ENCODE results near the gene MAN1A1. TPM values are rescaled to one million over a fixed set of nuclear protein-coding genes. Genes with fewer than 3 reads are reported as not detected.
"Not testable (repeated sequence)": the region's sequence is repeated elsewhere in the genome, so short reads cannot be mapped to it uniquely, and the experiment has no call there.

Gene MAN1A1
- total RNA-seq, 1 donor from 2014 or later = 45.9 TPM

DNA sequence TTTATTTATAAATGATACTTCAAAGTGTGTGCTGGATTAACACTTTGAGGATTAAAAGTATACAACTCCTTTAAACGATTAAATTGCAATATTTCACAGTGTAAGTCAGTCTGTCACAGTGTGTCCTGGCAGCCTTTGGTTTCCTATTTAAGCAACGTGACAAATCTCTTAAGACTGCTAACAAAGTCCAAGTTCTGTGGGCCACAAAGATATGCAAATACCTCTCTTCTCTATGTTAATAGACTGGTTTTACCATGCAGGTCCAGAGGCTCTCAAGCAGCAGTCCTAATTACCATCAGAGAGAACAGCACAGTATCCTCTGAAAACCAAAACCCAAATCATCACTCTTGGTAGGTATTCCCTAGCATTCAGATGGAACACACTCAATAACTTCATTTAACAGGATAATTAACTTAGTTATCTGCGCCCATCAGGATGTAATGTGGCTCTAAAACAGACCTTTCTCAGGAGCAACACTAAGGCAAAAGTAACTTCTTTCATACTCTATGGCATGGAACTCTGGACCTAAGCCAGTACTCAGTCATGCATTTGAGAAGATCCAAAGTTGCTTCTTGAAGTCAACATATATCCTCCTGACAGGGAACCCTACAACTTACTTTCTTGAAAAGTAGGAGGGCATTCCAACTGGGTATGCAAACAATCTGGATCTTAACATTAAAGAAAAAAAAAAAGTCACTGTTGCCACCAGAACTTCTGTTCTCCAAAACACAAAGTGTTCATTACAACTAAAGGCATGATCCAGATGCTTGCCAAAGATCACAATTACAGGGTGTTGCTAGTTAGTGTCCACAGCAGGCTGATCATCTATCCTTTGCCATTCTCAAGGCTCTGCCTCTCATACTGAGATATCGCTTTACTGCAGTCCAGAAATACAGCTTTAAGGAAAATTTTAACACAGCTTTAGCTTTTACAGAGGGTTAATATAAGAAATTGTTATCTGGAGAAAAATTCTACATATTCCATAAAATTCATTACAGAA is 53.2 kb downstream of the MAN1A1 start:
- Histone ChIP-seq H3K27me3 (ENCODE audit: control insufficient read depth in 3 of 3, insufficient read depth in 3 of 3, low read length in 3 of 3) (no peaks in the 10 kb centered on the region), H3K9ac (ENCODE audit: low read depth in 1 of 3, low read length in 3 of 3) (no peak overlapping the region), H3K9me3 (ENCODE audit: control insufficient read depth in 3 of 3, low read length in 3 of 3) (no peaks in the 10 kb centered on the region), H3K4me1 (ENCODE audit: control insufficient read depth in 3 of 3, insufficient read depth in 3 of 3, low read length in 3 of 3) (peaks cover 0 to 2% (median 0%) of the 10 kb centered on the region in 3 donors), H3K36me3 (ENCODE audit: control insufficient read depth in 3 of 3, insufficient read depth in 3 of 3, low read length in 3 of 3) (no peaks in the 10 kb centered on the region), H3K4me3 (ENCODE audit: low read length in 3 of 3) (no peak overlapping the region), H3K27ac (ENCODE audit: low read depth, low read length) (no peak overlapping the region)

DNA sequence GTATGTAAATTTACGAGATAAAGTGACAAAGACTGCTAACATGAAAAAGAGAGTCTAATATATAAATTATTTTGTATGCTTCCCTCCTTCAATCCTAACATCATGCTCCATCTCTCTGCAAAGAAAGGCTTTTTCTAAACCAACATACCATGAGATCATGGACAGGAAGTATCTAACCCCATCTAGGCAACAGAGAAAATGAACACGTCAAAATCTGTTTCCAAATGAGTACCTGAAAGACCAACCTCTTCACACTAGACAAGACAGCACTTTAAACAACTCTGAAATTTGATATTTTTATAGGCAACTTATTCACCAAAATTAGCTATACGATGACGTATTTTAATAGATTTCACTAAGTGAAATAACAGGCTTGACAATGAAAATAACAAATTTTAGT is 54.6 kb downstream of the MAN1A1 start:
- H3K4me3 ChIP-seq (ENCODE audit: low read length in 3 of 3) = no peak overlapping the region
- H3K4me1 ChIP-seq (ENCODE audit: control insufficient read depth in 3 of 3, insufficient read depth in 3 of 3, low read length in 3 of 3) = peaks cover 0 to 2% (median 0%) of the 10 kb centered on the region in 3 donors
- H3K36me3 ChIP-seq (ENCODE audit: control insufficient read depth in 3 of 3, insufficient read depth in 3 of 3, low read length in 3 of 3) = no peaks in the 10 kb centered on the region
- no peak overlapping the region for H3K9ac ChIP-seq (ENCODE audit: low read depth in 1 of 3, low read length in 3 of 3)
- H3K27ac ChIP-seq (ENCODE audit: low read depth, low read length) = no peak overlapping the region
- no peaks in the 10 kb centered on the region for H3K9me3 ChIP-seq (ENCODE audit: control insufficient read depth in 3 of 3, low read length in 3 of 3)
- no peaks in the 10 kb centered on the region for H3K27me3 ChIP-seq (ENCODE audit: control insufficient read depth in 3 of 3, insufficient read depth in 3 of 3, low read length in 3 of 3)

DNA sequence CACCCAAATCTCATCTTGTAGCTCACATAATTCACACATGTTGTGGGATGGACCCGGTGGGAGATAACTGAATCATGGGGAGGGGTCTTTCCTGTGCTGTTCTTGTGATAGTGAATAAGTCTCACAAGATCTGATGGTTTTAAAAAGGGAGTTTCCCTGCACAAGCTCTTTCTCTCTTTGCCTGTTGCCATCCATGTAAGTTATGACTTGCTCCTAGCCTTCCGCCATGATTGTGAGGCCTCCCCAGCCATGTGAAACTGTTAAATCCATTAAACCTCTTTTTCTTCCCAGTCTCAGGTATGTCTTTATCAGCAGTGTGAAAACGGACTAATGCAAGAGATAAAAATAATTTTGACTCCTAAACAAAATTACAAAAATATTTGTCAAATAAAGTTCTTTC is 58.5 kb downstream of the MAN1A1 start:
- not testable (repeated sequence) for H3K27ac ChIP-seq (ENCODE audit: low read depth, low read length); H3K4me1 ChIP-seq (ENCODE audit: control insufficient read depth in 3 of 3, insufficient read depth in 3 of 3, low read length in 3 of 3); H3K9me3 ChIP-seq (ENCODE audit: control insufficient read depth in 3 of 3, low read length in 3 of 3); H3K27me3 ChIP-seq (ENCODE audit: control insufficient read depth in 3 of 3, insufficient read depth in 3 of 3, low read length in 3 of 3); H3K4me3 ChIP-seq (ENCODE audit: low read length in 3 of 3); H3K9ac ChIP-seq (ENCODE audit: low read depth in 1 of 3, low read length in 3 of 3); H3K36me3 ChIP-seq (ENCODE audit: control insufficient read depth in 3 of 3, insufficient read depth in 3 of 3, low read length in 3 of 3)

DNA sequence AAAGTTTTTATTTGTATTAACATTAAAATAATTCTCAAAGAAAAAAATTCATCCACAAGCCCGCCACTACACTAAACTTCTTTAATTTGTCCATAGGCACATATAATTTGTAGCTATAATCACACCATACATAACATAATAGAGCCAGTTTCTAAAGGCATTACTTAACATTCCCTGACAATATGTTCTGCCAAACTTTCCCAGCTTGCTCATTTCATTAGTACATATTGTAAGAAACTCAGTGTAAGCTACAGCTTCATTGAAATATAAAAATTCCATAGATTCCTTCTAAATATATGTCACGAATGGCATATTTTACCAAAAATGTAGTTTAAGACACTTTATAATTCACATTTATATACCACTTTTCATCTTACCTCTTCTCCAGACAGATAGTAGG is 59.3 kb downstream of the MAN1A1 start:
- H3K4me3 ChIP-seq (ENCODE audit: low read length in 3 of 3) = no peak overlapping the region

DNA sequence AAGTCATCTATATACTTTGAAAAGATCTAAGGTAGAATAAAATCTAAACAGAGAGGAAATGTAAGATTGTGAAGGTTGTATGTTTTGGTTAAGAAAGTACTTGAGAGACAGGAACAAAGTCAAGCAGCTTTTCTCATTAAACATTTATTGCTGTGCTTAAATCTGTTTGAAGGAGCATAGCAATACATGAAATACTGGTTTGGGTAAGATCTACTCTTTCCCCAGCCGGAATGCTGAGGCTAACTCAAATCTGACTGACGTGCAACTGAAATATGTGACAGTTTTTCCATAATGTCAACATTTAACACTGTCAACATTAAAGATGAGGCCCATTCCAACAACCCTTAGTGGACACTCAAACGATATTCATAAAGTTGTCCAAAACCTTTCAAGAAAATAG is 59.9 kb downstream of the MAN1A1 start:
- H3K36me3 ChIP-seq (ENCODE audit: control insufficient read depth in 3 of 3, insufficient read depth in 3 of 3, low read length in 3 of 3) = no peaks in the 10 kb centered on the region
- no peak overlapping the region for H3K27ac ChIP-seq (ENCODE audit: low read depth, low read length)
- H3K4me3 ChIP-seq (ENCODE audit: low read length in 3 of 3) = no peak overlapping the region
- no peak overlapping the region for H3K9ac ChIP-seq (ENCODE audit: low read depth in 1 of 3, low read length in 3 of 3)
- H3K9me3 ChIP-seq (ENCODE audit: control insufficient read depth in 3 of 3, low read length in 3 of 3) = no peaks in the 10 kb centered on the region
- no peaks in the 10 kb centered on the region for H3K27me3 ChIP-seq (ENCODE audit: control insufficient read depth in 3 of 3, insufficient read depth in 3 of 3, low read length in 3 of 3)
- no peaks in the 10 kb centered on the region for H3K4me1 ChIP-seq (ENCODE audit: control insufficient read depth in 3 of 3, insufficient read depth in 3 of 3, low read length in 3 of 3)

More for the DNA sequence above, 59.3 kb downstream of the MAN1A1 start:
- Histone ChIP-seq H3K9me3 (ENCODE audit: control insufficient read depth in 3 of 3, low read length in 3 of 3) (no peaks in the 10 kb centered on the region), H3K4me1 (ENCODE audit: control insufficient read depth in 3 of 3, insufficient read depth in 3 of 3, low read length in 3 of 3) (no peaks in the 10 kb centered on the region), H3K27ac (ENCODE audit: low read depth, low read length) (no peak overlapping the region), H3K27me3 (ENCODE audit: control insufficient read depth in 3 of 3, insufficient read depth in 3 of 3, low read length in 3 of 3) (no peaks in the 10 kb centered on the region), H3K36me3 (ENCODE audit: control insufficient read depth in 3 of 3, insufficient read depth in 3 of 3, low read length in 3 of 3) (no peaks in the 10 kb centered on the region), H3K9ac (ENCODE audit: low read depth in 1 of 3, low read length in 3 of 3) (no peak overlapping the region)

DNA sequence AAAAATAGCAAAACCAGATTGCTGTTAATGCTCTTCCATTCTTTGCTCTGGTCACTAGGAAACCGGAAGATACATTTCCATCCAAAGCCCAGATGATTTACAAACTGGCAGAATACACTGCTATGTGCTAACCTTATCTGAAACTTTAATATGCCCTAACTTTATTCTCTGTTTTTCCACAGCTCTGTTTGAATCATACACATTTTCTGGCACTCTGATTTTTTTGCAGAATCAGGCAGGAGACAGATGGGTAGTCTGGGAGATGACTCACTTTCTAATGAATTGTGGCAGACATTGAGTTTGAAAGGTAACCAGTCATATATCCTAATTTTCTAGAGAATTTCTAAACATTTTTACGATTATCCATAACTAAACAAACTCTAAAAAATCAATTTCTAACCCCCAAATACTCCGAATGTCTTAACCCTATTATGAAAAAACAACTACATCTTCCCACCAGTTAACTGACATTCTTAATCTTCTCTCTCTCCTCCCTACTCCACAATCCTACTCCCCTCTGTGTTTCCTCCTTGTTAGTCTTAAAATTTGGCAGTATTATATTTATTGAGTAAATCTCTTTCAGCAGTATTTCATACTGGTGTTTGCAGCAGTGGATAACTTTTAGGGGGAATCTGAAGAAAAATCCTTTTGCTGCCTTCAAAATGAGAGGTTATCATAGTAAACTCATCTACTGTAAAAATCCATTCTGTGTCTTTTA is 63.5 kb downstream of the MAN1A1 start:
- Histone ChIP-seq H3K4me1 (ENCODE audit: control insufficient read depth in 3 of 3, insufficient read depth in 3 of 3, low read length in 3 of 3) (no peaks in the 10 kb centered on the region), H3K27ac (ENCODE audit: low read depth, low read length) (no peak overlapping the region), H3K27me3 (ENCODE audit: control insufficient read depth in 3 of 3, insufficient read depth in 3 of 3, low read length in 3 of 3) (no peaks in the 10 kb centered on the region), H3K9ac (ENCODE audit: low read depth in 1 of 3, low read length in 3 of 3) (no peak overlapping the region), H3K4me3 (ENCODE audit: low read length in 3 of 3) (no peak overlapping the region), H3K9me3 (ENCODE audit: control insufficient read depth in 3 of 3, low read length in 3 of 3) (no peaks in the 10 kb centered on the region), H3K36me3 (ENCODE audit: control insufficient read depth in 3 of 3, insufficient read depth in 3 of 3, low read length in 3 of 3) (no peaks in the 10 kb centered on the region)

DNA sequence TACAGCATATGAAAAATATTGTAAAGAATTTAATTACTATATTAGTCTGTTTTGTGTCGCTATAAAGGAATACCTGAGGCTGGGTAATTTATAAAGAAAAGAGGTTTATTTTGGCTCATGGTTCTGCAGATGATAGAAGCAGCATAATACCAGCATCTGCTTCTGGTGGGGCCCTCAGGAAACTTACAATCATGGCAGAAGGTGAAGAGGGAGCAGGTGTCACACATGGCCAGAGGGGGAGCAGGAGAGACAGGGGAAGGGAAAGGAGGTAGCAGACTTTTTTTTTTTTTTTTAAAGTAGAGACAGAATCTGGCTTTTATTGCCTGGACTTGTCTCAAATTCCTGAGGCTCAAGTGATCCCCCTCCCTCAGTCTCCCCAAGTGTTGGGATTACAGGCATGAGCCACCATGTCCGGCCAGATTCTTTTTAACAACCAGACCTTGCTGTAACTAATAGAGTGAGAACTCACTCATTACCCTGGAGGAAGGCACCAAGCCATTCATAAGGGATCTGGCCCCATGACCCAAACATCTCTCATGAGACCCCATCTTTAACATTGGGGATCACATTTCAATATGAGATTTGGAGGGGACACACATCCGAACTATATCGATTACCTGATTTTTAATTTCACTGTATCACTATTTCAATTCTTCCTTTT is 64.6 kb downstream of the MAN1A1 start:
- Histone ChIP-seq H3K36me3 (ENCODE audit: control insufficient read depth in 3 of 3, insufficient read depth in 3 of 3, low read length in 3 of 3) (no peaks in the 10 kb centered on the region), H3K9ac (ENCODE audit: low read depth in 1 of 3, low read length in 3 of 3) (no peak overlapping the region), H3K9me3 (ENCODE audit: control insufficient read depth in 3 of 3, low read length in 3 of 3) (no peaks in the 10 kb centered on the region), H3K27me3 (ENCODE audit: control insufficient read depth in 3 of 3, insufficient read depth in 3 of 3, low read length in 3 of 3) (no peaks in the 10 kb centered on the region), H3K4me1 (ENCODE audit: control insufficient read depth in 3 of 3, insufficient read depth in 3 of 3, low read length in 3 of 3) (no peaks in the 10 kb centered on the region), H3K27ac (ENCODE audit: low read depth, low read length) (no peak overlapping the region), H3K4me3 (ENCODE audit: low read length in 3 of 3) (no peak overlapping the region)

DNA sequence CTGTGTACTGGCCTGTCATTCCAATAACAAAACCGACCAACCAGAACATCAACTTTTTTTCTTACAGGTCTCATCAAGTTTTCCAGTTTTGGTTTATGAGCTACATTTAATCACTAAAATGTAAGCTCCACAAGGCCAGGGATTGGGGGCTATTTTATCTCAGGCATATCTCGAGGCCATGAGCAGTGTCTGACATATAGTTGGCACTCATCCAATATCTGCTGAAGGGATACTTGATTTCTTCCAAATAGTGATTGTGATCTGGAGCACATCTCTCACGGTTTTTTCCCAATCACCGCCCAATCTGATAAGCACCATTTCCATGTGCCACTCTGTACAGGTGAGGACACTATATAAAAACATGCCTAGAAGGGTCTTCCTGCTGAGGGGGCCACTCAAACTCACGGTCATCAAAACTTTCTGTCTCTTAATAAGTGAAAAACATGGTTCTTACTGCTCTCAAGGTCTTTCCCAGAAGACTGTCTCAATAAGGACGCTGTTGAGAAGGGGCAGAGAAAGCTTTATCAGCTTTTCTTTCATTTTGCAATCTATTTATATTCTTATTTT is 65.5 kb downstream of the MAN1A1 start:
- no peaks in the 10 kb centered on the region for H3K9me3 ChIP-seq (ENCODE audit: control insufficient read depth in 3 of 3, low read length in 3 of 3)
- H3K27me3 ChIP-seq (ENCODE audit: control insufficient read depth in 3 of 3, insufficient read depth in 3 of 3, low read length in 3 of 3) = no peaks in the 10 kb centered on the region
- no peaks in the 10 kb centered on the region for H3K4me1 ChIP-seq (ENCODE audit: control insufficient read depth in 3 of 3, insufficient read depth in 3 of 3, low read length in 3 of 3)
- H3K4me3 ChIP-seq (ENCODE audit: low read length in 3 of 3) = no peak overlapping the region
- H3K36me3 ChIP-seq (ENCODE audit: control insufficient read depth in 3 of 3, insufficient read depth in 3 of 3, low read length in 3 of 3) = no peaks in the 10 kb centered on the region
- no peak overlapping the region for H3K9ac ChIP-seq (ENCODE audit: low read depth in 1 of 3, low read length in 3 of 3)
- H3K27ac ChIP-seq (ENCODE audit: low read depth, low read length) = no peak overlapping the region

DNA sequence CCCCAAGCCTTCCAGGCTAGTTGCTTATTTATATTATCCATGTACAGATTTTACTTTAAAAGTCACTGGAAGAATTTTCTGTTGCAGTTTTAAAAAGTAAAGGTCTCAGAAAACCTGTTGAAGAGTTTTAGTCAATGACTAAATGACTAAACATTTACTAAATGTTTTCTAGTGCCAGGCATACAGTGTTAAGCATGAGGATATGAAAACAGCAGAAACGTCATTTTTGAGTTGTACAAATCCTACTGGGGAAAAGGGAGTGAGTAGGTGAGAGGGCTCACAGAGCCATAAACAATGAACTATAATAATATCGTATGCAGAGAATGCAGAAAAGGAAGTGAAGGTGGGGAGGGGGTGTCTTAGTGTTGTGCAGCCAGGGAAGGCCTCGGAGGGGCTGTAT is 66.3 kb downstream of the MAN1A1 start:
- Histone ChIP-seq H3K27ac (ENCODE audit: low read depth, low read length) (no peak overlapping the region), H3K27me3 (ENCODE audit: control insufficient read depth in 3 of 3, insufficient read depth in 3 of 3, low read length in 3 of 3) (no peaks in the 10 kb centered on the region), H3K9ac (ENCODE audit: low read depth in 1 of 3, low read length in 3 of 3) (no peak overlapping the region), H3K4me1 (ENCODE audit: control insufficient read depth in 3 of 3, insufficient read depth in 3 of 3, low read length in 3 of 3) (no peaks in the 10 kb centered on the region), H3K4me3 (ENCODE audit: low read length in 3 of 3) (no peak overlapping the region), H3K9me3 (ENCODE audit: control insufficient read depth in 3 of 3, low read length in 3 of 3) (no peaks in the 10 kb centered on the region), H3K36me3 (ENCODE audit: control insufficient read depth in 3 of 3, insufficient read depth in 3 of 3, low read length in 3 of 3) (no peaks in the 10 kb centered on the region)
